GM19328 (cell line): Measurements from ENCODE around the gene REL.
"Not testable (repeated sequence)": the region's sequence is repeated elsewhere in the genome, so short reads cannot be mapped to it uniquely, and the experiment has no call there.

Experiments used
- ATAC-seq: cut with Tn5 transposase; IDR thresholded peaks from one replicate; pipeline ENCODE4 v1.9.1; 2021; ENCODE audit warnings: mild to moderate bottlenecking, moderate library complexity; ENCODE audit not compliant: unreplicated experiment

REL gene

DNA sequence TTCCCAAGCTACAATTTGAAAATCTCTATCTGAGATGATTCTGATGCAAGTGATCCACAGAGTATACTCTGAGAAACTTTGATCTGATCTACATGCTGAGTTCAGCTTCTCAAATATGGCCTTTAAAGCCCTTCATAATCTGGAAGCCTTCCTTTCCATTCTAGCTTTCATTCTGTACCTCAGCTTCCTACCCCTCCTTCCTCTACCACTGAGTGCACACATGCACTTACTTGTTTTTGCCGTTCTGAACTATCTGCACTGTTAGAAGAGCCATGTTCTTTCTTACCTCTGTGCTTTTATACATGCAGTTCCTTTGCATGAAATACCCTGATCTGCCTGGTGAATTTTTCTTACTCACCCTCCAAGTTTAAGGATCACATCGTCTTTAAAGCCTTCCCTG, 25.0 kb downstream of the REL start:
- ATAC-seq = no peak

DNA sequence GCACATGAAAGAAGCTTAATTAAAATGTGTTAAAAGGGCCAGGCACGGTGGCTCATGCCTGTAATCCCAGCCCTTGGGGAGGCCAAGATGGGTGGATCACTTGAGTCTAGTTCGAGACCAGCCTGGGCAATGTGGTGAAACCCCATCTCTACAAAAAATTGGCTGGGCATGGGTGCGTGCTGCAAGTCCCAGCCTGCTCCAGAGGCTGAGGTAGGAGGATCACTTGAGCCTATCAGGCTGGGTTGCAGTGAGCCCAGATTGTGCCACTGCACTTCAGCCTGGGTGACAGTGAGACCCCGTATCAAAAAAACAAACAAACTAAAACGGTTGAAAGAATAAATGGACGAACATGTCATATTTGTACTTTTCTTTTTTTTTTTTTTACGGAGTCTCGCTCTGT, 26.0 kb downstream of the REL start:
- no peak for ATAC-seq

DNA sequence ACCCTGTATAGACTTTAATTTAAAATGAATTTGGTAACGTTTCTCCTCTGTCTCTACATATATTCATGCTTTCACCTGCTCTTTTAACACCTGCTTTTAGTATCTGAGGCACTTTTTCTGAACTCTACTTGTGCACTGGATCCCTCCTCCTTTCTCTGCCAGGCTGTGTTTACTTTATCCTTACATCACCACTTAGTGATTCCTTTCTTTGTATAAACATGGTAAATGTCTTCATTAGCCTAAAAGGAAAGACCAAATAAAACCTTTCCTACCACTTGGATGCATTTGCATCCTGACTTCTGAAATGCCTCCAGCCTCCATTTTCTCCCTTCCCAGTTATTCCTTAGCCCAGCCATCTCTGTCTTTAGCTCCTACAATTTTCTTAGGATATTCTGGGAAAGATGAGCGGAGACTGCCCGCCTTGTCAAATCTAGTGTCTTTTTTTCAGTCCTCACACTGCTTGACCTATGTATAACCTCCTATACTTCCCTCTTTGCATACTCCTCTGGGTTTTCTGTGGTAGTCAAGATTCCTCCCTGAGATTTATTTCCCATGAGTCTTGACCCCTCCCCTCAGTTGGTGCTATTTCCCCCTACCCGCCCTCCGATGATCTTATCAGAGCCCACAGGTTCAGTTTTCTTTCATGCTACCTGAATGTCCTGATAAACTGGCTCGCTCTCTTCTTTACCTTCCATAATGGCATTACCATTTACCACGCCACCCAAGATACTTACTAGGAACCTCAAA, 44.8 kb downstream of the REL start:
- no peak for ATAC-seq

DNA sequence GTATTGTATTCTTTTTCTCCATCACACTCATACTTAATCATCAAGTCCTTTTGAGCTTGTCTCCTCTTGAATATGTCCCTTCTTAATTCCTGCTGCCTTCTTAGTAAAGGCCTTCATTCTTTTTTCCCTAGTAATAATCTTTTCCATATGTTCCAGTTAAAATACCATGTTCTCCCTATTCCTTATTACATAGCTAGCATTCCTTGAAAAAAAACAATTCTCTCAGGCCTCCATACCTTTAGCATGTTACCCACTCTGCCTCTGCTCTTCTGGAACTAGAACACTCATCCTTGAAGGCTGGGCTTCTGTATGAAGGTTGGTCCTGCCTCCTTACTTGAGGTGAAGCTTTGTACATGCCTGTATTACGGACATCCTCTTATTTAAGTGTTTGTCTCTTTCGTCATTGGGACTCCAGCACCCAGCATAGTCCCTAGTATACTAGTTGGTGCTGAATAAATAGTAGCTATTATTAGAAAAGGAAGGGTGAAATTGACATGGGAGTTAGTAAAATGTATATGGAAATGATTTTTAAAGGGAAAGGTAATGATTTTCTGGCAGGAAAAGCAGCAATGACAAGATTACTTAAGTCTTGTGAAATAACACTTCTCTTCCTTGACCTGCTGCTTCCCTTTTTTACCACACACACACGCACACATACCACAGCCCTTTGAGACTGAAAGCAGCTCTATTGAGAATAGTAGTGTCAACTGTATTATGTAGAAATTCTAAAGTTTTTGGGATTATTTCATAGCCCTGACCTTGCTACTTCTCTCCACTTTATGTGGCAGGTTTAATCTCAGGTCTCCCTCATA, 45.6 kb downstream of the REL start:
- no peak for ATAC-seq

GRCh38 chr2:60932061-60932460, 50.7 kb downstream of the REL start:
- not testable (repeated sequence) for ATAC-seq

- no peak for ATAC-seq
Measured at GRCh38 chr2:60932954-60933353, 51.6 kb downstream of the REL start.

GRCh38 chr2:60934165-60934722, 52.9 kb downstream of the REL start:
- ATAC-seq = no peak

DNA sequence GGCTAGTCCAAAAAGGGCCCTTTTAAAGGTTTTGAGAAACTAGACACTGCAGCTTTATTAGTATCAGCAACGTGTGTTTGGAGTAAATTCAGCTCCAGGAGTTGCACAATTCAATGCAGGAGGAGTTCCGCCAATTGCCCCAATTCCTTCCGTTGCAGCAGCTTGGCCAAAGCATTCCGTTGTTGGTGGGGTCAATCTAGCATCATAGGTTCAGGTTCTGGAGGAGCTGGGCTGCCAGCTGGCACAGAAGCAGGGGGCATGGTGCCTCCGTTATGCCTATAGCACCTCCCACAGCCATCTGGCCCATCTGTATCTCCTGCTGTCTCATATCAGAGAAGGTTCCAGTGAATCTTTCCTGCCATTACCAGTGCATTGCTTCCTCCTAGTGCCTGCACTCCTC, 55.4 kb downstream of the REL start:
- no peak for ATAC-seq

DNA sequence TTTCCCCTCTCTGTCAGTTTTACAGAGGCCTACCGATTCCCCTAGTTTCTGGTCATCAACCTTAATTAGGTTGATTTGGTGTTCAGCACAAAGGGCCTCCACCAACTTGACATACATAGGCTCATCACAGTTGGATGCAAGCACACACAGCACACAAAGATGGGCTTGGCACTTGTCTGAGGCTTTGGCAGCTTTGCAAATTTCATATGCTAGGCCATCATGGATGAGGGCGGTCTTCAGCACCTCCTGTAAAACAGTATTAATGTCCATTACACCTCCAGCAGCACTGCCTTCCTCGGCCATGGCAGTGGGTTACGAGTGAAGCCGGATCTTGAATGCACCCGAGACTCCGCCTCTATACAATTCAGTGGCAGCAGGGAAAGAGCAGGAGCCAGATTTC, 56.9 kb downstream of the REL start:
- ATAC-seq = no peak

DNA sequence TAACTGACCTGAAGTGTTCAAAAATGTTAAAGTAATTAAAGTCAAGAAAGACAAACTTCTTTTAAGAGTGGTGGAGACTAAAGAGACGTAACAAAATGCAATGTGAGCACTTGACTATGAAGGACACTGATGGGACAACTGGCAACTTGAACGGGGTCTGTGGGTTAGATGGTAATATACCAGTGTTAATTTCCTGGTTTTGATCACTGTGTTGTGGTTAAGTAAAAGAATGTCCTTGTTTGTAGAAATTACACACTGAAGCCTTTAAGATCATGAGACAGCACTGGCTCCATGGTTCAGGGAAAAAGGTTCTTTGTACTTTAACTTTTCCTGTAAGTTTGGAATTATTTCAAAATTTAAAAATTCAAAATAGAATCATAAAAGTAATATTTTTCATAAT, 58.2 kb downstream of the REL start:
- no peak for ATAC-seq

DNA sequence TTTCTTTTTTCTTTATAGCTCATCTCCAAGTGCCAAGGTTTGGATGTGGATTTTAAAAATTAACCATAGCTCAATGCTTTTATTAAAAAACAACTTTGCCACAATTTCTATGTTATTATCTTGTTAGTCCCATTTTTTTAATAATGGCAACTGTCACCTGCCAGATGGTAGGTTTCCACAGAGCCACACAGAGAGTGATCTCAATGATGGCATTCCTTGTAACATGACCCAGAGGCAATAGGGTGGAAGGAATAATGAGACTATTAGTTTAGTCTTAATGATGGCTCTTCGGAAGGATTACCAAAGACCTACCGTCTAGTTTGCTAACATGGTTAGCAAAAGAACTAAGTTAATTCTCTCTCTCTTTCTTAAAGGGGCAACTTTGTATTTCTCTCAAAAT, 64.0 kb downstream of the REL start:
- ATAC-seq = no peak

GRCh38 chr2:60947056-60947455, 65.7 kb downstream of the REL start:
- no peak for ATAC-seq

- no peak for ATAC-seq
Measured at GRCh38 chr2:60948161-60948560, 66.8 kb downstream of the REL start.

DNA sequence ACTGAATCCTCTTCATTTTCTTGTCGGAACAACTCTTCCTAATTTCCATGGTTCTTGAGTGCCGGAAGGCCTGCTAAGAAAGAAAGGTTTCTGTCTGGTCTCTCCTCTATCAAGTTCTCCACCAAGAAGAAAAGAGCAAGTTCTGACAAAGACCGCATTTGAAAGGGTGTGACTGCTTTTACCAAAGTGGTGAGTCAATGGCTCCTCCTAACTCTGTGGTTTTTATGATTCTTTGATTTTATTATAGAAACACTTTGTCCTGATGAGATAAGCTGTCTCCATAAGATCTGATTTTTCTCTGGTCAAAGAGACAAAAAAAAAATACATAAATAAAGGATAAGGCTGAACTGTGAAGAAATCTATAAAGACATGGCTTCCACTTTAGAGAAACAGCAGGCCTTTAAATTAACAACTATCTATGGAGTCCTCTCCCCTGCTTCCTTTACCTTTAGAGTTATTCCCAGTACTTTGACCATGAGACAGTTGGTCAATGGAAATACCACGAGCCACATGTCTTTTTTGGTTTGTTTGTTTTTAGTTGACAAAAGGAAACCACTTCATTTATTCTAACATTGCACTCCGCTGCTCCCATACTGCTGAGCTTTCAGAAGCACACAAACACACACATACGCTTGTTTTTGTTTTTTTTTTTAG, 67.7 kb downstream of the REL start:
- no peak for ATAC-seq

- no peak for ATAC-seq
Measured at GRCh38 chr2:60954139-60954538, 72.8 kb downstream of the REL start.

- no peak for ATAC-seq
Measured at GRCh38 chr2:60957224-60957623, 75.8 kb downstream of the REL start.

- ATAC-seq = no peak
Measured at GRCh38 chr2:60957643-60958042, 76.3 kb downstream of the REL start.

DNA sequence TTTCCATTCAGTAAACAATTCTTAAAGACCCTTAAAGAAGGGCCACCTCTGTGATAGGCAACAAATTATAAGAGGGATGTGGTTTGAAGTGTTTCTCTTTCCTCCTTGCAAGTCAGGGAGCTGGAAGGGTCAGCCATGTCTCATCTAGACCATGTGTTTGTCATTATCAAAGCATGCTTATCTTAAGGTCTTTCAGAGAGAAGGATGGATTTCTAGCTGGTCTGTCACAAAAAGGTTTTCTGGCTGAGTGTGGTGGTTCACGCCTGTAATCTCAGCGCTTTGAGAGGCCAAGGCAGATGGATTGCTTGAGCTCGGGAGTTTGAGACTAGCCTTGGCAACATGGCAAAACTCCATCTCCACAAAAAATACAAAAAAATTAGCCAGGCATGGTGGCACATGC, 77.0 kb downstream of the REL start:
- ATAC-seq = no peak

DNA sequence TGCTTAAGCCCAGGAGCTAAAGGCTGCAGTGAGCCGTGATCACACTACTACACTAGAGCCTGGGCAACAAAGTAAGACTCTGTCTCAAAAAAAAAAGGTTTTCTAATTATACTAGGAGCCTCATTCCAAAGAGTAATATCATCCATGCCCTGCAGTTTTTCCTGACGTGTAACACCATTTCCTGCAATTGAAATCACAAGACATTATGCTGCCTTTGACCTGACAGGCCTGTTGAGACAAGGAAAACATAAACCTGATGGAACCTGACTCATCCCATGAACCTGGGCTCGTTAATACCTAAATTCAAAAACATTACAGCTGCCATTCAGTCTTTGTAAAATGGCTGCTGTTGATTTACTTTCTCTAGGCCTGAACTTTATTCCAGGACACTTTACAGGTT, 77.4 kb downstream of the REL start:
- no peak for ATAC-seq

DNA sequence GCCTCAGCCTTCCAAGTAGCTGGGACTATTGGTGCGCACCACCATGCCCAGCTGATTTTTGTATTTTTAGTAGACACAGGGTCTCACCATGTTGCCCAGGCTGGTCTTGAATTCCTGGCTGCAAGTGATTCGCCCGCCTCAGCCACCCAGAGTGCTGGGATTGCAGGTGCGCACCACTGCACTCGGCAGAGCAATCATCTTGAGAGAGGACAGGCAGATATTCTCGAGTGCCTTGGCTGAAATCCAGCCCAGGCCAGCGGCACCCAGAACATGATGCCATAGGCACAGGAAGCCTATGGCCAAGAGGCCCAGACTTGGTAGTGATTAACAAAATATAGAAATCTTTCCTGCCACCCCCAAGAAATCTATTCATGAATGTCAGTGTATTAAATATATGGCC, 78.1 kb downstream of the REL start:
- no peak for ATAC-seq

GRCh38 chr2:60960706-60961105, 79.3 kb downstream of the REL start:
- no peak for ATAC-seq

DNA sequence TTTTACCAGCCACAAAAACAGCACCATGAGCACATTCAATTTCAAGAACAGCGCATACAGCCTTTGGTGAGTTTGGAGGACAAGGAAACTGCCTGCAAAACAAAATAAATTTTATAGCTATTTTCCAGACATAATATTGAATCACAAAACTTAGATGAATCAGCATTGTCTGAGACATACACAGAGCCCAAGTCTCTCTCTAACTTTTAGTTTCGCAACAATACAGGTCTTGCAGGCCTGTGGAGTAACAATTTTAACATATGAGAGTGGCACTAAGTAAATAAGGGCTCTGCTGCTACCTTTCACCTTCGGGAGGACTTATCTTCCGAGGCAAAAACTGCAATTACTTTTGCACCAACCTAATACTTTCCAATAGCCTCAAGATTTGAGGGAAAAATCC, 80.1 kb downstream of the REL start:
- no peak for ATAC-seq
